ENCODE measurements around the gene GNPNAT1.
"Not testable (repeated sequence)": the region's sequence is repeated elsewhere in the genome, so short reads cannot be mapped to it uniquely, and the experiment has no call there.

The GNPNAT1 gene

GRCh38 chr14:52729585-52729924, 61.9 kb downstream of the GNPNAT1 start:
- DNase-seq (ENCODE audit: low spot score): no peak

- not testable (repeated sequence) for DNase-seq (ENCODE audit: low spot score)
Measured at GRCh38 chr14:52729035-52729434, 62.4 kb downstream of the GNPNAT1 start.

- not testable (repeated sequence) for DNase-seq (ENCODE audit: low spot score)
Measured at GRCh38 chr14:52727509-52727908, 63.9 kb downstream of the GNPNAT1 start.

Data from pons (tissue), 1 donor.